ENCODE results near the gene HMGXB4. TPM values are rescaled to one million over a fixed set of nuclear protein-coding genes. Genes with fewer than 3 reads are reported as not detected.

The HMGXB4 gene
- total RNA-seq, 4 donors from 2014 or later = 15.0 to 39.3 (median 20.3) TPM

DNA sequence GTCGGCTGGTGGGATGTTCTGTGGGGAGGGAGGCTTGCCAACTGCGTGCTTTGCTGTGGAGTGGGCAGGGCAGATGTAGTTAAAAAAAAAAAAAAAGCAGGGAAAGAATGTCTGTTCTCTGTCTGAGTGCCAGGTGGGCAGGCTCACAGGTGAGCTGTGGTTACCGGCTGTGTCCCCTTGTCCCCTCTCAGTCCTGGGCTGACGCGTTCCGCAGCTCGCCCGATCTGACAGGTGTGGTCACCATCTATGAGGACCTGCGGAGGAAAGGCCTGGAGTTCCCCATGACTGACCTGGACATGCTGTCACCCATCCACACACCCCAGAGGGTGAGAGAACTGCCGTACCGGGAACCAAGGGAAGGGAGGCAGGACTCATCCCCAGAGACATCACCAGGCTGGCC is 66.0 kb downstream of the HMGXB4 start:
- no peaks in the 10 kb centered on the region for H3K4me1 ChIP-seq
- H3K27me3 ChIP-seq = no peaks in the 10 kb centered on the region
- H3K4me3 ChIP-seq = no peak overlapping the region
- TF ChIP-seq EP300 (IDR thresholded peaks at IDR 0.05) (no peak), POLR2AphosphoS5 (IDR thresholded peaks at IDR 0.05) (no peak), POLR2A (IDR thresholded peaks at IDR 0.05) (no peak)
- TF ChIP-seq, protein P1, sequence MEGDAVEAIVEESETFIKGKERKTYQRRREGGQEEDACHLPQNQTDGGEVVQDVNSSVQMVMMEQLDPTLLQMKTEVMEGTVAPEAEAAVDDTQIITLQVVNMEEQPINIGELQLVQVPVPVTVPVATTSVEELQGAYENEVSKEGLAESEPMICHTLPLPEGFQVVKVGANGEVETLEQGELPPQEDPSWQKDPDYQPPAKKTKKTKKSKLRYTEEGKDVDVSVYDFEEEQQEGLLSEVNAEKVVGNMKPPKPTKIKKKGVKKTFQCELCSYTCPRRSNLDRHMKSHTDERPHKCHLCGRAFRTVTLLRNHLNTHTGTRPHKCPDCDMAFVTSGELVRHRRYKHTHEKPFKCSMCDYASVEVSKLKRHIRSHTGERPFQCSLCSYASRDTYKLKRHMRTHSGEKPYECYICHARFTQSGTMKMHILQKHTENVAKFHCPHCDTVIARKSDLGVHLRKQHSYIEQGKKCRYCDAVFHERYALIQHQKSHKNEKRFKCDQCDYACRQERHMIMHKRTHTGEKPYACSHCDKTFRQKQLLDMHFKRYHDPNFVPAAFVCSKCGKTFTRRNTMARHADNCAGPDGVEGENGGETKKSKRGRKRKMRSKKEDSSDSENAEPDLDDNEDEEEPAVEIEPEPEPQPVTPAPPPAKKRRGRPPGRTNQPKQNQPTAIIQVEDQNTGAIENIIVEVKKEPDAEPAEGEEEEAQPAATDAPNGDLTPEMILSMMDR (IDR thresholded peaks at IDR 0.05) = no peak
- no peak overlapping the region for H3K27ac ChIP-seq
- no peak for DNase-seq (ENCODE audit: low spot score in 2 of 2)
- 95% methylated on average over 8 of the region's 11 CpGs for WGBS
- H3K9me3 ChIP-seq = no peaks in the 10 kb centered on the region
- H3K36me3 ChIP-seq = peaks cover 95% of the 10 kb centered on the region

DNA sequence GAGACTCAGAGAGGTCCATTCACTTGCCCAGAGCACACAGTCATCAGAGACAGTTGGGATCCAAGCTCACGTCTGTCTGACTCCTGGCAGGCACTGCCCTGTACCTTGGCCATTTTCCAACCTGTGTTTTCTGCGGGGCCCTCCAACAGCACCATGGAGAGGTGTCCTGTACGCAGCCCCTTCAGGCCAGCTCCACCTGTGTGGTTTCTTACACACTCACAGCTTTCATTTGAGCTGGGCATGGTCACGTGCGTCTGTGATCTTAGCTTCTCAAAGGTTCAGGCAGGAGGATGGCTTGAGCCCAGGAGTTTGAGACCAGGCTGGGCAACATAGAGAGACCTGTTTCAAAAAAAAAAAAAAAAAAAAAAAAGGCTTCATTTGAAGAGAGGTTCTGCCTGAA is 66.8 kb downstream of the HMGXB4 start:
- Histone ChIP-seq H3K4me3 (no peak overlapping the region), H3K36me3 (peaks cover 94% of the 10 kb centered on the region), H3K27ac (no peak overlapping the region), H3K9me3 (no peaks in the 10 kb centered on the region), H3K27me3 (no peaks in the 10 kb centered on the region), H3K4me1 (no peaks in the 10 kb centered on the region)
- no peak for TF ChIP-seq POLR2AphosphoS5 (IDR thresholded peaks at IDR 0.05)
- TF ChIP-seq, protein P1 (IDR thresholded peaks at IDR 0.05) = no peak
- no peak for TF ChIP-seq EP300 (IDR thresholded peaks at IDR 0.05)
- TF ChIP-seq POLR2A (IDR thresholded peaks at IDR 0.05) = no peak
- no peak for DNase-seq (ENCODE audit: low spot score in 2 of 2)
- 80% methylated on average over 5 of the region's 5 CpGs for WGBS

DNA sequence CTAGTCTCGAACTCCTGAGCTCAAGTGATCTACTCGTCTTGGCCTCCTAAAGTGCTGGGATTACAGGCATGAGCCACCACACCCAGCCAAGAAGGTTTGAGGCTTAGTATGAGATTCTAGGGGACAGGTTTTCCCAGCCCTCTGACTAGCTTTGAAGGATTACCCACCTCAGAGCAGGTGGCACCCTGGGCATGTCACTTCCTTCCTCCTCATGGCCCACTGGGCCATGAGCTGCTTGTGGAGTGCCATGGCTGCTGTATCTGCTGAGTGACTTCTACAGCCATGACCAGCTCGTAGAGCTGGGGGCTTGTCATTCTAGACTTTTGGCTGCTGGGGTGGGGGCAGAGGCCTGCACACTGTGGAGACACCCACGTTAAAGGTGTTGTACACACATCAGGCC is 67.5 kb downstream of the HMGXB4 start:
- no peak overlapping the region for H3K27ac ChIP-seq
- TF ChIP-seq, protein P1 (IDR thresholded peaks at IDR 0.05) = no peak
- TF ChIP-seq EP300 (IDR thresholded peaks at IDR 0.05) = no peak
- no peak for TF ChIP-seq POLR2A (IDR thresholded peaks at IDR 0.05)
- no peak for TF ChIP-seq POLR2AphosphoS5 (IDR thresholded peaks at IDR 0.05)
- no peaks in the 10 kb centered on the region for H3K27me3 ChIP-seq
- peaks cover 87% of the 10 kb centered on the region for H3K36me3 ChIP-seq
- DNase-seq (ENCODE audit: low spot score in 2 of 2) = no peak
- H3K4me1 ChIP-seq = peaks cover 2% of the 10 kb centered on the region
- WGBS = 92% methylated on average over 4 of the region's 4 CpGs
- H3K9me3 ChIP-seq = no peaks in the 10 kb centered on the region
- no peak overlapping the region for H3K4me3 ChIP-seq

DNA sequence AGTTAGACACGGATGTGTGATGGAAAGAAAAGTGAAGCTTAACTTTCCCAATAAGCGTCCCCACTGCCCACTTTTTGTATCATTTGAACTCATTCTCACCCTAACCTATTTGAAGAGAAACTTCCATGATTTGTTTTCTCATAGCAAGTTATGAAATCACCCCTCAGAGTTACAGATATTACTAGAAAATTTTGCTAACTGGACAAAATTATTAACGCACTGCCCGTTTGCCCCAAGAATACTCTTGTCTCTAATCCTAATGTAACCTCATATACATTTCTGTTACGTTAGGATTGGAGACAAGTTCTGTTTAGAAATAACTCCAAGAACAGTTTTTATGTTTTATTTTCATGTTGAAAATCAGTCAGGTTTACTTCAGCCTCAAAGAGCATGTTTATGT is 67.9 kb downstream of the HMGXB4 start:
- WGBS = 91% methylated on average over 5 of the region's 5 CpGs
- no peak for TF ChIP-seq POLR2AphosphoS5 (IDR thresholded peaks at IDR 0.05)
- TF ChIP-seq POLR2A (IDR thresholded peaks at IDR 0.05) = no peak
- TF ChIP-seq EP300 (IDR thresholded peaks at IDR 0.05) = no peak
- TF ChIP-seq, protein P1 (IDR thresholded peaks at IDR 0.05) = no peak

DNA sequence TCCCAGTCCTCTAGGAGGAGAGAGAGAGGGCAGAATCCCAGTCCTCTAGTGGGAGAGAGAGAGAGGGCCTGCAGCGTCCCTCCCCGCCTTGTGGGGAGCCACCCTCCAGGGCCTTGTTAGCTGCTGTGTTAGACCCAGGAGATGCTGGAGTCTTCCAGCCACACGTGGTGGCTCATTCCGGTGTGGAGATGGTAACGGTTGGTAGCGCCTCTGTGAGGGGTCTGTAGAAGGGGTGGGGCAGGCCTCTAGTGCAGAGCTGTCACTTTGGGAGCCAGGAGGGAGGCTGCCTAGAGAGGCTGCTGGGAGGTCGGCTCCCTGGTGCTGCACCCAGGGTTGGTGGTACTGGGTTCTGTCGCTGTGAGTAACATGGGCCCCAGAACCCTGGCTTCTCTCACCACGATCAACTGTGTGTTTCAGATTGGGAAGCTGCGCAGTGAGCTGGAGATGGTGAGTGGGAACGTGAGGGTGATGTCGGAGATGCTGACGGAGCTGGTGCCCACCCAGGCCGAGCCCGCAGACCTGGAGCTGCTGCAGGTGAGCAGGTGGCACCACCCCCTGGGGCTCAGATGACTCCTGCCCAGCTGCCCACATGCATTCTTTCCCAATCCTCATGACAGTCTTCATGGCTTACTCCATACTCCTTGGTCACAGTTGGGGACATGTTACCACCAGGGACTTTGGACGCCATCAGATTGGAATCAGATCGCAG is 69.7 kb downstream of the HMGXB4 start:
- TF ChIP-seq EP300 (IDR thresholded peaks at IDR 0.05) = no peak
- TF ChIP-seq POLR2AphosphoS5 (IDR thresholded peaks at IDR 0.05) = no peak
- TF ChIP-seq POLR2A (IDR thresholded peaks at IDR 0.05) = no peak
- TF ChIP-seq, protein P1 (IDR thresholded peaks at IDR 0.05) = no peak
- no peaks in the 10 kb centered on the region for H3K27me3 ChIP-seq
- peaks cover 88% of the 10 kb centered on the region for H3K36me3 ChIP-seq
- no peak overlapping the region for H3K4me3 ChIP-seq
- no peaks in the 10 kb centered on the region for H3K9me3 ChIP-seq
- WGBS = 83% methylated on average over 8 of the region's 17 CpGs
- H3K27ac ChIP-seq = no peak overlapping the region
- peaks cover 11% of the 10 kb centered on the region for H3K4me1 ChIP-seq
- no peak for DNase-seq (ENCODE audit: low spot score in 2 of 2)

More for the DNA sequence above, 67.9 kb downstream of the HMGXB4 start:
- Histone ChIP-seq H3K36me3 (peaks cover 83% of the 10 kb centered on the region), H3K4me1 (peaks cover 6% of the 10 kb centered on the region), H3K4me3 (no peak overlapping the region), H3K27ac (no peak overlapping the region), H3K27me3 (no peaks in the 10 kb centered on the region), H3K9me3 (no peaks in the 10 kb centered on the region)
- DNase-seq (ENCODE audit: low spot score in 2 of 2) = no peak

Measured in suprapubic skin (tissue), 4 donors.